Left lung (tissue), 10 donors: ENCODE data around the gene USP2. TPM values are rescaled to one million over a fixed set of nuclear protein-coding genes. Genes with fewer than 3 reads are reported as not detected.

Source experiments
- ATAC-seq: fragments of 200-7000 bp; cut with Tn5 transposase; one replicate; pipeline ENCODE4 v1.9.1; 2020; ENCODE audit warnings: moderate library complexity
- DNase-seq, 4 donors: peaks; one replicate each; pipeline ENCODE4 v3.0.0-alpha.2; 2013 to 2020
- H3K27ac ChIP-seq, 2 donors: fragments of 200-600 bp; sonication (generic) in 1 of 2; one replicate each; pipeline versions ENCODE4 v1.5.0 to v1.8.0; 2020 to 2021
- H3K27me3 ChIP-seq, 2 donors: fragments of 200-600 bp; sonication (generic) in 1 of 2; one replicate each; pipeline versions ENCODE4 v1.5.0 to v1.8.0; 2020 to 2021
- H3K36me3 ChIP-seq, 2 donors: fragments of 200-600 bp; sonication (generic) in 1 of 2; one replicate each; pipeline versions ENCODE4 v1.5.0 to v1.8.0; 2020 to 2021
- H3K4me1 ChIP-seq, 2 donors: fragments of 200-600 bp; one replicate each; pipeline ENCODE4 v1.8.0; 2021
- H3K4me3 ChIP-seq, 2 donors: fragments of 200-600 bp; sonication (generic) in 1 of 2; one replicate each; pipeline versions ENCODE4 v1.5.0 to v1.8.0; 2020 to 2021; ENCODE audit warnings: mild to moderate bottlenecking in 1 of 2
- H3K9me3 ChIP-seq, 2 donors: fragments of 200-600 bp; sonication (generic) in 1 of 2; one replicate each; pipeline versions ENCODE4 v1.5.0 to v1.8.0; 2020 to 2021
- intact Hi-C, 2 donors: fragments of 100-400 bp; cut with DNase I; formaldehyde crosslinking; loops; one replicate each; pipeline versions ENCODE4 v1.11.2 to v1.14.2; 2022
- polyA plus RNA-seq, 6 donors: library from polyadenylated mRNA; unstranded; fragments of 120-200 nt; gene quantifications; one replicate each; pipeline ENCODE4 v1.2.1, GENCODE V29; 2013; ENCODE audit not compliant: insufficient read length in 6 of 6
- total RNA-seq, 2 donors: library from RNA; stranded (reverse); fragmentation: NEBNext Ultra II Directional; extraction: Animal tissue kit (Norgen Biotek cat#: 25700); gene quantifications; one replicate each; pipeline ENCODE4 v1.2.1, GENCODE V29; 2021
- TF ChIP-seq, protein P1 (sequence below), 2 donors: fragments of 200-600 bp; sonication (generic) in 1 of 2; IDR thresholded peaks; one replicate each; pipeline versions ENCODE4 v1.5.0 to v1.8.0; 2021; ENCODE audit warnings: antibody characterized with exemption in 2 of 2
- donor health status: DM: no; HTN: yes; CAD: no.
- donor health status: DM: no; HTN: no; CAD: no.

USP2 gene
- total and polyA plus RNA-seq, 8 donors: 2.4 to 5.9 (median 3.4) TPM

DNA sequence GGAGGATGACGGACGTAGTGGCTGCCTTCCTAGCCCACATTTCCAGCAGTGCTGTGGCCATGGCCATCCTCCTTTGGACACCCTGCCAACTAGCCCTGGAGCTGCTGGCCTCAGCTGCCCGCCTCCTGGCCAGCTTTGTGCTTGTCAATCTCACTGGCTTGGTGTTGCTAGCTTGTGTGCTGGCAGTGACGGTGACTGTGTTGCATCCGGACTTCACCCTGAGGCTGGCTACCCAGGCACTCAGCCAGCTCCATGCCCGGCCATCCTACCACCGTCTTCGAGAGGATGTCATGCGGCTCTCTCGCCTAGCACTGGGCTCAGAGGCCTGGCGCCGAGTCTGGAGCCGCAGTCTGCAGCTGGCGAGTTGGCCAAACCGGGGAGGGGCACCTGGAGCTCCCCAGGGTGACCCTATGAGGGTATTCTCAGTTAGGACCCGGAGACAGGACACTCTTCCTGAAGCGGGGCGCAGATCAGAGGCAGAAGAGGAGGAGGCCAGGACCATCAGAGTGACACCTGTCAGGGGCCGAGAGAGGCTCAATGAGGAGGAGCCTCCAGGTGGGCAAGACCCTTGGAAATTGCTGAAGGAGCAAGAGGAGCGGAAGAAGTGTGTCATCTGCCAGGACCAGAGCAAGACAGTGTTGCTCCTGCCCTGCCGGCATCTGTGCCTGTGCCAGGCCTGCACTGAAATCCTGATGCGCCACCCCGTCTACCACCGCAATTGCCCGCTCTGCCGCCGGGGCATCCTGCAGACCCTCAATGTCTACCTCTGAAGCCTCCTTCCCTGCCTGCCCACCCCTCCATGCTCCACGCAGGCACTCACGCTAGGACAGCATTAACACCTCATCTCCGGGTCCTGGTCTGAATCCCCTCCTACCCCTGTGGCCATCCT lies 45.6 kb downstream of the USP2 start:
- DNase-seq (no peak), ATAC-seq (no peak)
- peaks cover 0 to 5% of the 10 kb centered on the region in 2 donors for H3K36me3 ChIP-seq
- intact Hi-C loops: no loop called here
- peaks cover 7 to 26% of the 10 kb centered on the region in 2 donors for H3K27me3 ChIP-seq
- H3K4me1 ChIP-seq: peaks cover 14 to 61% of the 10 kb centered on the region in 2 donors
- peak overlapping the region in 1 of 2 donors; percentile 90 for H3K4me3 ChIP-seq
- TF ChIP-seq, protein P1, sequence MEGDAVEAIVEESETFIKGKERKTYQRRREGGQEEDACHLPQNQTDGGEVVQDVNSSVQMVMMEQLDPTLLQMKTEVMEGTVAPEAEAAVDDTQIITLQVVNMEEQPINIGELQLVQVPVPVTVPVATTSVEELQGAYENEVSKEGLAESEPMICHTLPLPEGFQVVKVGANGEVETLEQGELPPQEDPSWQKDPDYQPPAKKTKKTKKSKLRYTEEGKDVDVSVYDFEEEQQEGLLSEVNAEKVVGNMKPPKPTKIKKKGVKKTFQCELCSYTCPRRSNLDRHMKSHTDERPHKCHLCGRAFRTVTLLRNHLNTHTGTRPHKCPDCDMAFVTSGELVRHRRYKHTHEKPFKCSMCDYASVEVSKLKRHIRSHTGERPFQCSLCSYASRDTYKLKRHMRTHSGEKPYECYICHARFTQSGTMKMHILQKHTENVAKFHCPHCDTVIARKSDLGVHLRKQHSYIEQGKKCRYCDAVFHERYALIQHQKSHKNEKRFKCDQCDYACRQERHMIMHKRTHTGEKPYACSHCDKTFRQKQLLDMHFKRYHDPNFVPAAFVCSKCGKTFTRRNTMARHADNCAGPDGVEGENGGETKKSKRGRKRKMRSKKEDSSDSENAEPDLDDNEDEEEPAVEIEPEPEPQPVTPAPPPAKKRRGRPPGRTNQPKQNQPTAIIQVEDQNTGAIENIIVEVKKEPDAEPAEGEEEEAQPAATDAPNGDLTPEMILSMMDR (IDR thresholded peaks at IDR 0.05): no peak
- H3K27ac ChIP-seq: no peak overlapping the region
- H3K9me3 ChIP-seq: no peaks in the 10 kb centered on the region

DNA sequence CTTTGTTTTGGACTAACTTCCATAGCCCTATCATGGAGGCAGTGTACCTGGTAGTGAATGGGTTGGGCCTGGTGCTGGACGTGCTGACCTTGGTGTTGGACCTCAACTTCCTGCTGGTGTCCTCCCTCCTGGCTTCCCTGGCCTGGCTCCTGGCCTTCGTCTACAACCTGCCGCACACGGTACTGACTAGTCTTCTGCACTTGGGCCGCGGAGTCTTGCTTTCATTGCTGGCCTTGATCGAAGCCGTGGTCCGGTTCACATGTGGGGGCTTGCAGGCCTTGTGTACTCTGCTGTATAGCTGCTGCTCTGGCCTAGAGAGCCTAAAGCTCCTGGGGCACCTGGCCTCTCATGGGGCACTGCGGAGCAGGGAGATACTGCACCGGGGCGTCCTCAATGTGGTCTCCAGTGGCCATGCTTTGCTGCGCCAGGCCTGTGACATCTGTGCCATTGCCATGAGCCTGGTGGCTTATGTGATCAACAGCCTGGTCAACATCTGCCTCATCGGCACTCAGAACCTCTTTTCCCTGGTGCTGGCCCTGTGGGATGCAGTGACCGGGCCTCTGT lies 46.3 kb downstream of the USP2 start:
- intact Hi-C loops: no loop called here
- Histone ChIP-seq H3K4me3 (peak overlapping the region; percentile 90 to 95), H3K4me1 (peaks cover 11 to 54% of the 10 kb centered on the region in 2 donors), H3K36me3 (peaks cover 0 to 5% of the 10 kb centered on the region in 2 donors), H3K27ac (peak overlapping the region in 1 of 2 donors; percentile 81), H3K9me3 (no peaks in the 10 kb centered on the region), H3K27me3 (peaks cover 5 to 18% of the 10 kb centered on the region in 2 donors)
- TF ChIP-seq, protein P1 (IDR thresholded peaks at IDR 0.05): no peak
- no peak for ATAC-seq
- no peak for DNase-seq

DNA sequence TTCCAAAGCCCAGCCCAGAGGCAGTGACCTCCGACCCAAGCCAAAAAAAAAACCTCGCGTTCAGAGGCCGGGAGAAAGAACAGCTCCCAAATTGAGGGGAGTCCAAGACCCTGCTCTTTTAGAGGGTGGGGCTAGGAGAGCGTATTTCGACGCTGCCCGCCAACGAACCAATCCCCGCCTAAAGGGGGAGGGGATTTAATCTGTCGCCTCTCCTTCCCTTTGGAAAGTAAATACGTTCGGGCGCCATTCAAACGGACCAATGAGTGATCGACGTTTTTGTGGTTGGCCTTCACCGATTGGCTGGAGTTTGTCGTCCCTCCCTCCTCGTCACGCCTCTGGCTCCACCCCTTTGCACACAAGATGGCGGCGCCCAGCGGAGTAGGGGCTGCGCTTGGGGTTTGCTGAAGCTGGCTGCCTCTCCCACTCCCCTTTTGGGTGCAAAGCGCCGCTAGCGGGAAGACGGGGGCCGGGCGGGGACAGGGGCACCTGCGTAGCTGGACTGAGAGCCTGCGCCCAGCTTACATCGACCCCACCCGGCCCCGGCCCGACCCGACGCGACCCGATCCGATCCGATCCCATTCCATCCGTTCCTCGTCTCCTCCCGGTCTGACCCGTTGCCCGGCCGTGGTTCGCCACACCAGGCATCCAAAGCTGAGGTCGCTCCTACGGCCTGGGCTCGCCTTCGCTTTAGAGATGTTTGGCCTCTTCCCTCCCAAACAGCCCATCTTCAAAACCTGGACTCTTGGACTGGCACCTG lies 47.1 kb downstream of the USP2 start, which contains the start of gene RNF26:
TSS of gene RNF26 (plus strand) at position 354 of the 757 bp plus-strand sequence. CDS start 596 bp downstream, outside the sequence.
- peak; percentile 94 for ATAC-seq
- Histone ChIP-seq H3K4me1 (peaks cover 10 to 46% of the 10 kb centered on the region in 2 donors), H3K27me3 (peaks cover 0 to 10% of the 10 kb centered on the region in 2 donors), H3K36me3 (peaks cover 0 to 5% of the 10 kb centered on the region in 2 donors), H3K27ac (peak within 1 kb of the TSS; percentile 81), H3K9me3 (no peaks in the 10 kb centered on the region), H3K4me3 (peak within 1 kb of the TSS; percentile 90 to 95)
- peak; percentile 91 to 98 (median 96) for DNase-seq
- TF ChIP-seq, protein P1 (IDR thresholded peaks at IDR 0.05): no peak
- intact Hi-C loops: no loop called here

DNA sequence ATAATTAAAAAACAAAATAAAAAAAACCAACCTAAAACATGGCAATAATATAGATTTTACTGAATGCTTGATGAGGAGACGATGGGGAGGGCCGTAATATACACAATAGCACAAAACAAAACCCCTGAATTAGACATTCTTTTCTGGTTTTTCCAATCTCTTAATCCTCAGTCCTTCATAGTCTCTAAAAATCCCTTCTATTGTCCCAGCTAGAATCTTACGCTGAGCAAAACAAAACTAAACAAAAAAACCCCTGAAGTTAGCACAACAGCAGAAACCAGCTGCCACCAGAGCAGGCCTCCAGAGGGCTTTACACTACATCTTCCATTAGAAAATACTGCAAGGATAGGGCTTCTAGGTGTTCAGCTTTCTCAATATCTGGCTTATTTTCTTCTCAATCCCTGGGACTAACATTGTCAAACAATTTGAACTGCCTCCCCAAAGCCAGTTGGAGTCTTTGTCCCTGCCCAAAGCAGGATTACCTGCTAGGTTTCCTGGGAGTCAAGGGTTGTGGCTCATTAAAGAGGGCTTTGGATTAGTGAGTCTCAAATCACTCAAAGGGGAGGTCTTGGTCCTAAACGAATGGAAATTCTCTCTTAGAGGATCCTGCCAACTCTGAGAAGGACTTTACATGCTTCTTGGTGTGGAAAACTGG lies 49.3 kb downstream of the USP2 start:
- no peak overlapping the region for H3K4me3 ChIP-seq
- DNase-seq (no peak), ATAC-seq (no peak)
- H3K27me3 ChIP-seq: no peaks in the 10 kb centered on the region
- H3K27ac ChIP-seq: no peak overlapping the region
- no peaks in the 10 kb centered on the region for H3K9me3 ChIP-seq
- intact Hi-C loops: no loop called here
- TF ChIP-seq, protein P1 (IDR thresholded peaks at IDR 0.05): no peak
- H3K36me3 ChIP-seq: peaks cover 0 to 5% of the 10 kb centered on the region in 2 donors
- peaks cover 8 to 27% of the 10 kb centered on the region in 2 donors for H3K4me1 ChIP-seq
